ENCODE measurements around the gene L3HYPDH.

DNA sequence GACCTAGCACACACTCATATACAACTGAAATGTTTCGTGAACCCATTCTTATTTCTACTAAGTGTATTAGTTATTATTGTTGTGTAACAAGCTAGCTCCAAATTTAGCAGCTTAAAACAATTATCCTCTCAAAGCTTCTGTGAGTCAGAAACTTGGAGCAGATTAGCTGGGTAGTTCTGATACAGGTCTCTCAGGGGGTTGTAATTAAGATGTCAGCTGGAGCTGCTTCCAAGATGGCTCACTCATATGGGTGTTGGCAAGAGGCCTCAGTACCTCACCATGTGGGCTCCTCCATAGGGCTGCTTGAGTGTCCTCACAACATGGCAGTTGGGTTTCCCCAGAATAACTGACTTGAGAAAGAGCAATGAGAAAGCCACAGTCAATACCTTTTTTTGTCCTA, 28.8 kb downstream of the L3HYPDH start:
- TF ChIP-seq CTCF (IDR thresholded peaks at IDR 0.05) (no peak), POLR2A (IDR thresholded peaks at IDR 0.05) (no peak)
